ENCODE data around the gene DGCR6. TPM values are rescaled to one million over a fixed set of nuclear protein-coding genes. Genes with fewer than 3 reads are reported as not detected.

DGCR6 gene
- total RNA-seq, result 0.44 and 2.2 TPM in 2 replicates

DNA sequence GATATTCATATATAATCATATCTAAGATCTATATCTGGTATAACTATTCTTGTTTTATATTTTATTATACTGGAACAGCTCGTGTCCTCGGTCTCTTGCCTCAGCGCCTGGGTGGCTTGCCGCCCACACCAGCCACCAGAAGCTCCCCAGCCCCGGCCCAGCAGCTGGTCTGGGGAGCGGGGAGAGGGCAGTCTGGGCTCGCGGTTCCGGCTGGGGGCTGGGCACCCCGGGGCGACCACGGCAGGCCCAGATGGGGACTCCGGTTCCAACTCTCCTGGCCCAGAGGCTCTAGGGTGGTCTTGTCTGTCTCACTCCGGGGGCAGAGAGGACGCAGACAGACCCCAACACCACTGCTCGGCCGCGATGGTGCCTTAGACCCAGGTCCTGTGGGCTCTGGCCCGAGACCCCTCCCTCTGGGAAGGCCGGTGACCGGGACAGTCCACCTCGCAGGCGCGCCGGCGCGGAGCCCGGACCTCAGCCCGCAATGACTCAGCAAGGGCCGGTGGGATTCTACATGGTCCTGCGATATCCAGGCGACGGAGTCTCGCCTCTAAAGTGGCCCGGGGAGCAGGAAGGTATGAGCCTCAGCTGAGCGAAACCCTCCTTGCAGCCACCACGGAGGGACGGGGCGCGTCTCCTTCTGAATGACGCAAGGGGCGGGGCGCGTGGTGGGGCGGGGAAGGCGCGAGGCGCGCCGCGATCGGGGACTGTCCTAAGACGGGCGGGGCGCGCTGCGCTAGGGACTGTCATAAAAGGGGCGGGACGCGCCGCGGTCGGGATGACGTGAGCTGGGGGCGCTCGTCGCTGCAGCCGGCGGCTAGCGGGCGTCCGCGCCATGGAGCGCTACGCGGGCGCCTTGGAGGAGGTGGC, at the start of gene DGCR6:
TSS of gene DGCR6 (plus strand) at position 781 of the 870 bp plus-strand sequence. CDS start at position 836, 55 bp downstream.

GRCh38 chr22:18935889-18936529, 29.9 kb downstream of the DGCR6 start, which contains the start of gene PRODH:
PRODH (minus strand) TSS chr22:18936293; CDS start chr22:18936287, 6 bp downstream.

Other genes starting within 250 kb of the DGCR6 start
- gene PRODH, start 30.0 kb downstream of the DGCR6 start, total RNA-seq, result 0.12 TPM in 1 of 2 replicates, not detected in the other
- gene DGCR2, start 216.1 kb downstream of the DGCR6 start, total RNA-seq, result 42.1 and 44.5 TPM in 2 replicates
- not detected in 2 replicates for gene TSSK2, start 225.0 kb downstream of the DGCR6 start, total RNA-seq
- 11.2 and 15.6 TPM in 2 replicates for gene ESS2, start 238.3 kb downstream of the DGCR6 start, total RNA-seq
- not detected in 2 replicates for gene GSC2, start 244.0 kb downstream of the DGCR6 start, total RNA-seq

Data from uterine smooth muscle cell (primary cell).